ENCODE data around the gene RAB20.

GRCh38 chr13:110552767-110553166 lies 8.8 kb downstream of the RAB20 start:
- TF ChIP-seq CTCF (IDR thresholded peaks at IDR 0.05; ENCODE audit: insufficient read depth, low read length): no peak
- TF ChIP-seq POLR2AphosphoS5 (IDR thresholded peaks at IDR 0.05; ENCODE audit: low read depth): no peak
- TF ChIP-seq REST (IDR thresholded peaks at IDR 0.05; ENCODE audit: insufficient replicate concordance, low read depth): no peak
- no peak for TF ChIP-seq SPI1 (IDR thresholded peaks at IDR 0.05; ENCODE audit: borderline replicate concordance, low read depth)
